K562 (cell line): ENCODE measurements around the gene NR3C1.

ENCODE experiments used
- CAMTA2 ChIP-seq: fragments of 250-450 bp; sonication (Bioruptor Pico); conservative IDR thresholded peaks from 2 replicates; pipeline ENCODE4 v1.5.1; 2022
- CTCF ChIP-seq, 3 experiments: IDR thresholded peaks in 2 of 3; conservative IDR thresholded peaks in 1 of 3; 2 replicates each; pipeline ENCODE4 v1.5.1; 2011 to 2012; ENCODE audit warnings: low read length in 3 of 3, mild to moderate bottlenecking in 3 of 3, control low read depth in 2 of 3, improper control_type of control experiment in 1 of 3, inconsistent platforms in 1 of 3, low read depth in 1 of 3, mixed read lengths in 1 of 3, moderate library complexity in 1 of 3; ENCODE audit not compliant: insufficient read depth in 2 of 3
- GATA2 ChIP-seq: sonication (generic); formaldehyde crosslinking; IDR thresholded peaks from 2 replicates; pipeline ENCODE4 v1.4.0; 2020; ENCODE audit warnings: mild to moderate bottlenecking, missing genetic modification reagents
- JUND ChIP-seq, 2 experiments: IDR thresholded peaks; 2 replicates in 1 of 2; 3 replicates in 1 of 2; pipeline ENCODE4 v1.6.1; 2011; ENCODE audit warnings: borderline replicate concordance in 2 of 2, low read depth in 2 of 2, low read length in 2 of 2, improper control_type of control experiment in 1 of 2, missing biosample characterization in 1 of 2, missing genetic modification characterization in 1 of 2, missing genetic modification reagents in 1 of 2
- SIN3A ChIP-seq, 2 experiments: fragments of 150-350 bp in 1 of 2; IDR thresholded peaks; 2 replicates each; pipeline ENCODE4 v1.6.1; 2011 to 2016; ENCODE audit warnings: borderline replicate concordance in 2 of 2, low read depth in 2 of 2, low read length in 2 of 2, mild to moderate bottlenecking in 2 of 2, moderate library complexity in 2 of 2; ENCODE audit not compliant: control insufficient read depth in 1 of 2
- SP1 ChIP-seq: sonication (generic); formaldehyde crosslinking; IDR thresholded peaks from 2 replicates; pipeline ENCODE4 v1.8.1; 2022; ENCODE audit warnings: mild to moderate bottlenecking, missing genetic modification reagents
- SRF ChIP-seq, 2 experiments: fragments of 250-450, 450-650 bp in 1 of 2; sonication (Bioruptor Pico) in 1 of 2; sonication (generic) in 1 of 2; formaldehyde crosslinking; IDR thresholded peaks; 2 replicates each; pipeline versions ENCODE4 v1.5.0 to v1.5.1; 2020 to 2022; ENCODE audit warnings: mild to moderate bottlenecking in 1 of 2, missing genetic modification reagents in 1 of 2
- TGIF2 ChIP-seq: sonication (generic); formaldehyde crosslinking; IDR thresholded peaks from 2 replicates; pipeline ENCODE4 v1.8.1; 2022; ENCODE audit warnings: mild to moderate bottlenecking, missing genetic modification reagents, moderate library complexity

- TF ChIP-seq CAMTA2 (CRISPR knock-in tag) (no peak), SIN3A (IDR thresholded peaks at IDR 0.05; ENCODE audit: borderline replicate concordance in 2 of 2, control insufficient read depth in 1 of 2, low read depth in 2 of 2, low read length in 2 of 2) (no peak), SP1 (no peak), TGIF2 (no peak), JUND (IDR thresholded peaks at IDR 0.05; ENCODE audit: borderline replicate concordance, low read depth, low read length) (no peak), JUND (tag; IDR thresholded peaks at IDR 0.05; ENCODE audit: borderline replicate concordance, low read depth, low read length) (no peak), CTCF (IDR thresholded peaks at IDR 0.05 in 2 of 3, conservative IDR thresholded peaks at IDR 0.05 in 1 of 3; ENCODE audit: insufficient read depth in 2 of 3, low read depth in 1 of 3, low read length in 3 of 3) (no peak), SRF (CRISPR knock-in tag; IDR thresholded peaks at IDR 0.05) (no peak), GATA2 (CRISPR knock-in tag) (no peak)
Measured at GRCh38 chr5:143238620-143239019, 164.9 kb downstream of the NR3C1 start.
